NCI-H2196 treated with DMSO at 0.1 percent for 48 hours (cell line): ENCODE results near the gene CAMK2A.

Experiments
- DNase-seq: peaks from one replicate; lab custom pipeline; 2025; ENCODE audit not compliant: unreplicated experiment; lab: John Stamatoyannopoulos, UW

The CAMK2A gene

GRCh38 chr5:150289551-150290390 is at the start of gene CAMK2A:
TSS of gene CAMK2A (minus strand) at chr5:150289773. CDS start at chr5:150289625, 148 bp downstream.
- DNase-seq, result peak; percentile 72

DNA sequence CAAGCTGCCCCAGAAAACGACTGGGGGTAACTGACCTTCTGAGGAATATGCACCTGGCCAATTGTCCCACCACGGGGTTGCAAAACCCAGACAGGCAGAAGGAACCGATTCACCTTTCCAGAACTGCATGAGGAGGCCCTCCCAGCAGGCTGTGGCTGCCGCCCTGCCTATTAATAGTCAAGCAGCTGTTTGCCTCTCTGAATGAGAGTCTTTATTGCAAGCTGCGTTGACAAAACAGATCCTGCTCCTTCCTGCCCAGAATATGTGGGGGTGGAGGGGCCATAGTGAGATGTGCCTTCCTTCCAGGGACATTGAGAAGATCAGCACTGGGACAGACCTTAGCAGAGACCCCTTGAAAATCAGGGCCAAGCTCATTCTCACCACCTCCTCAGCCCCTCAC is 49.6 kb upstream of the CAMK2A start:
- DNase-seq, result no peak

DNA sequence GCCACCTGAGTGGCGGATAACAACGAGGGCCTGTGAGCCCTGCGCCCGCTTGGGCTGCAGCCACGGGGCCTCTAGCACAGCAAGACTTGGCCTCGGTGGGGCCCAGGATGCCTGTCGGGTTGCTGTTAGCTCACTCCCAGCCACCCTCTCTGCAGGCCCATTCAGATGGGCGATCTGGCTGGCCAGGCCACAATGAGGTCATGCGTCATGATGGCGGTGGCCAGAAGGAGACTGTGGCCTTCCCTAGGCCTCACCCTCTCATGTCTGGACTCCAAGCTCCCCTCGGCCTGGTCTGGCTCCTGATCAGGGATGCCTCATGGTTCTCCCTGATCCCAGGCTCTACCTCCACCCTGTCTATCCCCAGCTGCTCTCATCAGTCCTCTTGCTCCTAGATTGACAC is 49.0 kb upstream of the CAMK2A start:
- no peak for DNase-seq

DNA sequence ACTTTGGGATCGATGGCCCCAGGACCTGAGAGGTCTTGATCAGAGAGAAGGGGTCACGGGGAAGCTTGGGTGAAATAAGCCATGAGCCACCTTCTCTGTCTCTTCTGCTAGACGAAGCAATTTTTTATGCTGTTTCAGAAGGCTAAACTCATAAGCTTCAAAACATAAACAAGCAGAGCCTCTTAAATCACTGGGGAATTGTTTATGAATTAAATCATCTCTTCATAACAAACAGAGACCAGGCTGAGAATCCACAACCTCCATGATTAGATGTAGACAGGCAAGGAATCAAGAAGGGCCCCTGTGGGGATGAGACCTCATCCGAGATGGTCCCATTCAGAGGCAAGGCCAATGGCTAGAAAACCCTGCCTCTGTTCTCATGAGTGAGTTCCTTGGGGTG is 46.2 kb upstream of the CAMK2A start:
- no peak for DNase-seq

DNA sequence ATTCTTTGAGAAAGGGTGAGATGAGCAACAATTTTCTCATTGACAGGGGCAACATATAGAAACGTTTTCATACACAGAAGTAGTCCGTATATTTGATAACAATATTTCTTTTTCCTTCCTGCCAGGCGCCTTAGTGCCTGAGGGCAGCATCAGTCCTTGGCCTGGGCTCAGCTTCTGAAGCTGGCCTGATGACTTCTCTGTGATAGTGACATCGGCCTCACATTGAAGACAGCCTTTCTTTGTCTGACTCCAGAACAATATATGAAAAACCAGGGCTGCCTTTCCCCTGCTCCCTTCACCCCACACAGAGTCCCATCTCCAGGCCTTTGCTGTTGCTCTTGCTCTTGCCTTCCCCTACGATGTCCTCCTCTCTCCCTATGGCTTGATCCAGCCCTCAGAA is 43.8 kb upstream of the CAMK2A start:
- no peak for DNase-seq

DNA sequence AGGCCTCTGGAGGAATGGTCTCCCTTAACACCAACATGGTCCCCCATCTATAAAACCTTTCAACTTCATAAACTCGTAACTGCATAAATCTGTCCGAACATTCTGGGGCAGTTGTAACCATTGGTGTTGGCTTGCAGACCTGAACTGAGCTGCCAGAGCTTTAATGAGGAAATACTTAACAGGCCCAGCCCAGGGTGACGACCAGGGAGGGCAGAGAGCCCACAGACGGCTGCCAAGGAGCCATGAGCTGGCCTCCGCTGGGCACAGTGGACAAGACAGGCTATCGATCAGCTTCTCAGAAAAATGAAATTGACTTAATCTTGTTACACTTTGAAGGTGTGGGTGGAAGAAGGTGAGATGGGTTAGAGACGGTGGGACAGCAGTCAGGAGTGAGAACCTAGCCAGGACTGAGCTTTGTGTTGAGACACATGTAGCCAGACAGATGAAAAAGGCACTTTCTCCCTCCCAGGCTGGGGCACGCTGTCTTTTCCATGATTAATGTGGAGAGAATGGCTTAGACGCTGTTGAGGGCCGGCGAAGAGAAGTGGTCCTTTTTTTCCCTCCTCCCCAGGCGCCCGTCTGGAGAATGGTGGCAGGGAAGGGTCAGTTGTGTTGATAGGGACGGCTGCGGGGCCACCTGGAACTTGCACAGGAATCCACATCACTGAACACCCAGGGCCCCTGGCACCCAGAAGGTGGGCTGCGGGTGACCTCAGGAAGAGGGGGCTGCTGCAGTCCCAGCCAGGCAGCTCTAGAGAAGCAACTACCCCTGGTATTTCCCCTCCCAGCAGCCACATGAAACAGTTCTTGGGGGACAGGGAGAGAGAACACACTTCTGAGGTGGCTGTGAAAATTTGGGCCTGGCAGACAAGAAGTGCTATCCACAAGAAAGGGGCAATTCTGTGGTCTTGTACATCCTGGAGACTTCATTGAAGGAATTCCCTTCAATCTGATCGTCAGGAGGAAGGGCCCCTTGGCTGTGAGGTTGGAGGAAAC is 40.6 kb upstream of the CAMK2A start:
- no peak for DNase-seq

GRCh38 chr5:150329038-150329437 is 39.5 kb upstream of the CAMK2A start:
- DNase-seq, result no peak

DNA sequence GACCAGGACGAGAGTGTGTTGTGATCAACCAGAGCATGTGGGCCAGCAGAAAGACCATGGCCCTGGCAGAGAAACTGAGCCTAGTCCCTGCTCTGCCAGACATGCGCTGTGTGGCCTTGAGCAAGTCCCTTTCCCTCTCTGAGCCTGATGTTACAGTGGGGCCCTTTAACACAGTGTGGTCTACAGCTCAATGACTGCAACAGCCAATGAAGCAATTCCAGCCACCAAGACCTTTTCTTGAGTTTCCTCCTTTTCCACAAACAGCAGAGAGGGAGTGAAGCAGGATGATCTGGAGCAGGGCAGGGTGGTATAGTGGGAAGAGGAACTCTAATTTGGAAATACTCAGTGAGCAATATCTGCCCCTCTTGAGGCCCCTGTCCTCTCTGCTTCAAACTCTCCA is 38.9 kb upstream of the CAMK2A start:
- DNase-seq, result no peak

- DNase-seq, result no peak
These were observed 37.6 kb upstream of the CAMK2A start for GRCh38 chr5:150327139-150327538.

DNA sequence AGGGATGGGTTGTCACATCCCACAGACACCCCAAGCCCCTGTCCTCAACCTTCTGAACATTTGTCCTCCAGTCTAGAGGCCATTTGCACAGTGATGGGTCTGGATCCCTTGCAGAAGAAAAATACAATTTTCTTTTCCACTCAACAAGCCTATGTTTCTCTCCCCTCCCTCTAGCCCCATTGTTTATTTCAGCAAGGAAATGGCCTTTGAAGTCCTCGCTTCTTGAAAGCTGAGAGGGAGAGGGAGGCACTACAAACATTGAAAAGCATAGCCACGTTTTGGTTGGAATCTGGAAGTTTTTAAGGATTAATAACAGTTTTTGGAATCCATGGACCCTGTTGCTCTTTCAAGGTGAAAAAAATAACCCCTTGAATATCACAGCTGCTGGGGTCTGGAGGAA is 37.1 kb upstream of the CAMK2A start:
- no peak for DNase-seq

DNA sequence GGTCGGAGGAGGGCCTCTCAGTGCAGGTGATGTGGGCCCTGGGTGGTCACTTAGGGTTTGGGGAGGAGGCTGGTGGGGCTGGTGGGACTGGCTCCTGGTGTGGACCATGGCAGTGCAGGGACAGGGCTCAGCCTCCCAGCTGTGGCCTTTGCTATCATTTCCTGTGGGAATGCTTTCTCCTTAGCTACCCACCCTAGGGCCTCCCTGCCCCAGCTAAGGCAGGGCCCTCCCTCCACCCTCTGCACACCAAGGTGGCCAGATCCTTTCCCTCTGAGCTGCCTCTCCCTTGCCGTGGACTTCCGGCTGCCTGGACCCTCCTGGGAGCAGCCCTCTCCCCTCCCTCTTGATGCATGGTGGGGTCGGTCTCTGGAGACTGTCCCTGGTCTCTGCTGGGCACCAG is 35.9 kb upstream of the CAMK2A start:
- no peak for DNase-seq

GRCh38 chr5:150323819-150324218 is 34.2 kb upstream of the CAMK2A start:
- no peak for DNase-seq

DNA sequence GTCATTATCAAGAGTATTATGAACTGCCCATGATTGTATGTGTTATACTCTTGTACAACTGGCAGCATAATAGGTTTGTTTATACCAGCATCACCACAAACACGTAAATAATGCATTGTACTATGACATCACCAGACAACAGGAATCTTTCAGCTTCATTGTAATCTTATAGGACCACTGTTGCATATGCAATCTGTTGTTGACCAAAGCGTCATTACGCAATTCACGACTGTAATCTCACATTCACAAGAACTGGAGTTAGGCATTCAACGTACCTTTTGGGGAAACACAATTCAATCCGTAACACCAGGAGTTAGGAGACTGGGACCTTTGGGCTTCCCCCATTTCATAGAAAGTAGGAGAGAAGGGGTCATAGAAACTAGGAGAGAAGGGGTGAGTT is 33.5 kb upstream of the CAMK2A start:
- DNase-seq, result no peak

DNA sequence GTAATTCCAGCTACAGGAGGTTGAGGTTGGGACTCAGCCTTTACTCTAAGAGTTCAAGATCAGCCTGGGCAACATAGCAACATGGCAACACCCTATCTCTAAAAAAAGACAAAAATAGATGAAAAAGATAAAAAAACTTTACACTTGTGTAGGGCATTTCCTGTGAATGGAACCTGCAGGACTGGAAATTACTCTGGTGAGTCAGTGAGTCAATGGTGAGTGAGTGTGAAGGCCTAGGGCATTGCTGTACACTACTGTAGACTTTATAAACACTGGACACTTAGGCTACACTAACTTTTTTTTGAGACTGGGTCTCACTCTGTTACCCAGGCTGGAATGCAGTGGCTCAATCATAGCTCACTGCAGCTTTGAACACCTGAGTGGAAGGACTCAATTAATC is 32.6 kb upstream of the CAMK2A start:
- DNase-seq, result no peak

DNA sequence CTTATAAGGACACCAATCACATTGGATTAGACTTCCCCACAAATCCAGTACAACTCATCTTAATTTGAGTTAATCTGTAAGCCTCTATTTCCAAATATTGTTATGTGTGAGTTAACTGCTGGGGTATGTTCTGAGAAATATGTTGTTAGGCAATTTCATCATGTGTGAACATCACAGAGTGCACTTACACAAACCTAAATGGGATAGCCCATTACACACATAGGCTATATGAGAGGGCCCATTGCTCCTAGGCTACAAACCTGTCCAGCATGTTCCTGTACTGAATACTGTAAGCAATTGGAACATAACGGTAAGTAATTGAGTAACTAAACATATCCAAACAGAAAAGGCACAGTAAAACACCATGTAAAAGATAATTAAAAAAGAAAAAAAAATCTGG is 32.2 kb upstream of the CAMK2A start:
- DNase-seq, result no peak

GRCh38 chr5:150321211-150321610 is 31.6 kb upstream of the CAMK2A start:
- DNase-seq, result no peak

DNA sequence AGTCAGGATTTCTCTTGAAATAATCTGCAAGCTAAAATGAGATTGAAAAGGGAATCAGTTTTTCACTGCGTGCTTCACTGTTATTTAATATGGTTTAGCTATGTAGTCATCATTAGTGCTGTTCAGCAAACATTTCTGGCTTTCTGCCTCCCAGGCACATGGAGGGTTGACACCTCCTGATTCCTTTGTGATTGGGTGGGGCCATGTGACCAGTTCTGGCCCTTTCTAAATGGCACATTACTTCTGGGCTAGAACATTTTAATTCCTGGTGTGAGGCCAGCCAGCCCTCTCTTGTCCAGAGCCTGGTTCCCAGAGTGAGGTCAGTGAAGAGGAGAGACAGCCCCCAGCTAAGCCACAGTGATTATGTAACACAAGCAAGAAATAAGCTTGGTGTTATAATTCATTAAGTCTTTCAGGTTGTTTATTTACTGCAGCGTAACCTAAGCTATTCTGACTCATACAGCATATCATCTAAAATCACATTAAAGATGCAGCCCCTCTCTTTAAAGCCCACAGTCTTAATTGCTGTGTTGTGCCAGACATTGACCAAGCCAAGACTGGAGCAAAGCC is 30.6 kb upstream of the CAMK2A start:
- peak; percentile 62 for DNase-seq

GRCh38 chr5:150319484-150319790 is 29.9 kb upstream of the CAMK2A start:
- no peak for DNase-seq

- DNase-seq, result no peak
These were observed 29.3 kb upstream of the CAMK2A start for GRCh38 chr5:150318613-150319483.

DNA sequence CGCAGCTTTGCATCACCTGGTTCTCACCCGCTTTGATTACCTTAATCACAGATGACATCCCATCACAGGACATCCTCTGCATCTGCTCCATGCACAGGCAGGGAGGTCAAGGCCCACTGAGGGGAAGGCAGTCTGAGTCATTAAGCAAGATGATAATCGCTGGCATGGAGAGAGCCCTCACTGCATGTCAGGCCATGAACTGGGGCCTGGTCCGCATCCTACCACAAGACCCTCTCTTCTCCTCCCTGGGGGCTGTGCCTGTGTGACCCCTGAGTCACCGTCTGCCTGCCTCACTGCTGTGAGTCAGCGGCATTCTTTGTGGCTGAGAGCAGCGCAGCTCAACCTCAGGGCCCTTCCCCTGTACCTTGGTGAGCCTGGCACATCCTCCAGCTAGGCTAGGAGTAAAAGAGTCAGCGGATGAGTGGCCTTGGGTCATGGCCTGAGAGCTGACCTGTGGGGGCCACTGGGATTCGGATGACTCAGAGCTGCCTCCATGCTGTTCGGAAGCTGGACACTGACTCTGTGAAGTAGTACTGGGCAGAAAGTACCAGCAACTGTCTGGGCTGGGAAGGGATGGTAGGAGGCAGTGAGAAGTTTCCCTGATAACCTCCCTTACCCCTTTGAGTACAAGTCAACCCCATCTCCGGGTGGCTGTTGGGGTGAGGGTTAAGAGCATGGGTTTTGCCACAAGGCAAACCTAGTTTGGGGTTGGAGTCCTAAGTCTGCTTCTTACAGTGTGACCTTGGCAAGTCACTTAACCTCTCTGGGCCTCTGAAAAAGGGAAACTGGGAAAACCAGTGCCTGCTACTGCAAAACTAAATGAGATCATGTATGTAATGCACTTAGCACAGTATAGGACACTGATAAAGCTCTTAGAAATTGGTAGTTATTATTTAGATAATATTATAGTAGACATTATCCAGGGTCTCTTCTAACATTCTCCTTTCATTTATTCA is 27.8 kb upstream of the CAMK2A start:
- DNase-seq, result no peak
